ENCODE results near the gene ULK2.

GRCh38 chr17:19730843-19731242 lies 136.9 kb downstream of the ULK2 start:
- TF ChIP-seq, protein P1, sequence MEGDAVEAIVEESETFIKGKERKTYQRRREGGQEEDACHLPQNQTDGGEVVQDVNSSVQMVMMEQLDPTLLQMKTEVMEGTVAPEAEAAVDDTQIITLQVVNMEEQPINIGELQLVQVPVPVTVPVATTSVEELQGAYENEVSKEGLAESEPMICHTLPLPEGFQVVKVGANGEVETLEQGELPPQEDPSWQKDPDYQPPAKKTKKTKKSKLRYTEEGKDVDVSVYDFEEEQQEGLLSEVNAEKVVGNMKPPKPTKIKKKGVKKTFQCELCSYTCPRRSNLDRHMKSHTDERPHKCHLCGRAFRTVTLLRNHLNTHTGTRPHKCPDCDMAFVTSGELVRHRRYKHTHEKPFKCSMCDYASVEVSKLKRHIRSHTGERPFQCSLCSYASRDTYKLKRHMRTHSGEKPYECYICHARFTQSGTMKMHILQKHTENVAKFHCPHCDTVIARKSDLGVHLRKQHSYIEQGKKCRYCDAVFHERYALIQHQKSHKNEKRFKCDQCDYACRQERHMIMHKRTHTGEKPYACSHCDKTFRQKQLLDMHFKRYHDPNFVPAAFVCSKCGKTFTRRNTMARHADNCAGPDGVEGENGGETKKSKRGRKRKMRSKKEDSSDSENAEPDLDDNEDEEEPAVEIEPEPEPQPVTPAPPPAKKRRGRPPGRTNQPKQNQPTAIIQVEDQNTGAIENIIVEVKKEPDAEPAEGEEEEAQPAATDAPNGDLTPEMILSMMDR (IDR thresholded peaks at IDR 0.05; ENCODE audit: low read depth, low read length, poor library complexity, severe bottlenecking) = no peak
- no peak for TF ChIP-seq EZH2phosphoT487 (IDR thresholded peaks at IDR 0.05; ENCODE audit: borderline replicate concordance, low read length)
